Measurements from ENCODE around the gene ATG9A.

- TF ChIP-seq, protein P1, sequence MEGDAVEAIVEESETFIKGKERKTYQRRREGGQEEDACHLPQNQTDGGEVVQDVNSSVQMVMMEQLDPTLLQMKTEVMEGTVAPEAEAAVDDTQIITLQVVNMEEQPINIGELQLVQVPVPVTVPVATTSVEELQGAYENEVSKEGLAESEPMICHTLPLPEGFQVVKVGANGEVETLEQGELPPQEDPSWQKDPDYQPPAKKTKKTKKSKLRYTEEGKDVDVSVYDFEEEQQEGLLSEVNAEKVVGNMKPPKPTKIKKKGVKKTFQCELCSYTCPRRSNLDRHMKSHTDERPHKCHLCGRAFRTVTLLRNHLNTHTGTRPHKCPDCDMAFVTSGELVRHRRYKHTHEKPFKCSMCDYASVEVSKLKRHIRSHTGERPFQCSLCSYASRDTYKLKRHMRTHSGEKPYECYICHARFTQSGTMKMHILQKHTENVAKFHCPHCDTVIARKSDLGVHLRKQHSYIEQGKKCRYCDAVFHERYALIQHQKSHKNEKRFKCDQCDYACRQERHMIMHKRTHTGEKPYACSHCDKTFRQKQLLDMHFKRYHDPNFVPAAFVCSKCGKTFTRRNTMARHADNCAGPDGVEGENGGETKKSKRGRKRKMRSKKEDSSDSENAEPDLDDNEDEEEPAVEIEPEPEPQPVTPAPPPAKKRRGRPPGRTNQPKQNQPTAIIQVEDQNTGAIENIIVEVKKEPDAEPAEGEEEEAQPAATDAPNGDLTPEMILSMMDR (IDR thresholded peaks at IDR 0.05; ENCODE audit: low read length): no peak
- TF ChIP-seq EZH2 (optimal IDR thresholded peaks at IDR 0.05; ENCODE audit: low read depth, low read length) (no peak), EZH2phosphoT487 (IDR thresholded peaks at IDR 0.05; ENCODE audit: low read length) (no peak)
These were observed 23.7 kb upstream of the ATG9A start, which contains the start of gene TUBA4B for GRCh38 chr2:219252900-219253752.

All from MM.1S (cell line).